ENCODE results near the gene CHST7.

The CHST7 gene

DNA sequence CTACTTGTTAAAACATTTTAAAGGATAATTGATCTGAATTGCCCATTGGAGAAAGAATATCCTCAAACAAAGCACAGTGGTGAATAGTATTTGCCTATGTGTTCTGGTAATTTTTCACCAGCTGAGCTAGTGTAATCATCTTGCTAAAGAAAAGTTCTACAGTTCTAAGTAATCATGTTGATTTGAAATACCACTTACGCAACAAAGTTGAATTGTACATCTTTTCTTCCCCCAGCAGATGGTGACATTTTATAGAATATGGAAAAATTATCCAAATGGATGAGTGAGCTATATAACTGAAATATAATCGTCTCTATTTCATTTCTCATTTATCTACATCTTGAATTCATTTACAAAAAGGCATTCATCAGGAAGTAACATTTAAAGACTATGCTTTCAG is 18.6 kb upstream of the CHST7 start:
- H2AK5ac ChIP-seq (ENCODE audit: low read length): no peak overlapping the region
- H2BK5ac ChIP-seq (ENCODE audit: low read depth, low read length, poor library complexity): no peak overlapping the region
- no peak overlapping the region for H3K4me3 ChIP-seq (ENCODE audit: low read depth, low read length)
- no peak overlapping the region for H2AFZ ChIP-seq (ENCODE audit: insufficient read depth, low read length, poor library complexity)
- no peak overlapping the region for H3K14ac ChIP-seq (ENCODE audit: low read length)
- H3K36me3 ChIP-seq (ENCODE audit: control insufficient read depth in 1 of 2, insufficient read depth in 2 of 2, low read length in 2 of 2): no peaks in the 10 kb centered on the region
- no peak overlapping the region for H2BK12ac ChIP-seq (ENCODE audit: low read length)
- no peaks in the 10 kb centered on the region for H3K27me3 ChIP-seq (ENCODE audit: insufficient read depth, low read length)
- H4K91ac ChIP-seq (ENCODE audit: low read depth, low read length): no peak overlapping the region
- H4K12ac ChIP-seq (ENCODE audit: low read depth, low read length): no peak overlapping the region
- no peak overlapping the region for H3K23ac ChIP-seq (ENCODE audit: low read length)
- no peaks in the 10 kb centered on the region for H3K4me1 ChIP-seq (ENCODE audit: control insufficient read depth in 1 of 2, insufficient read depth in 2 of 2, low read length in 2 of 2)
- H3K9ac ChIP-seq (ENCODE audit: low read length): no peak overlapping the region
- H4K8ac ChIP-seq (ENCODE audit: low read depth, low read length): no peak overlapping the region
- H3K79me2 ChIP-seq (ENCODE audit: control insufficient read depth, insufficient read depth, low read length, poor library complexity): no peaks in the 10 kb centered on the region
- no peak overlapping the region for H2BK120ac ChIP-seq (ENCODE audit: insufficient read depth, low read length, poor library complexity)
- H3K27ac ChIP-seq (ENCODE audit: low read depth, low read length): no peak overlapping the region
- no CpG with 5 or more reads among the region's 2 CpGs for WGBS (ENCODE audit: extremely low coverage, insufficient coverage, insufficient read length)
- H3K9me3 ChIP-seq (ENCODE audit: insufficient read depth, low read depth, low read length): no peaks in the 10 kb centered on the region
- H3K4me2 ChIP-seq (ENCODE audit: low read length): no peak overlapping the region
- no peak overlapping the region for H3K18ac ChIP-seq (ENCODE audit: low read length)
- DNase-seq: peak in 1 of 2 donors; percentile 38
- H3K4ac ChIP-seq (ENCODE audit: low read depth, low read length): no peak overlapping the region
- peaks cover 2% of the 10 kb centered on the region for H3K79me1 ChIP-seq (ENCODE audit: low read length)

- Histone ChIP-seq H3K23ac (ENCODE audit: low read length) (no peak overlapping the region), H3K79me1 (ENCODE audit: low read length) (no peaks in the 10 kb centered on the region), H2BK120ac (ENCODE audit: insufficient read depth, low read length, poor library complexity) (no peak overlapping the region), H4K12ac (ENCODE audit: low read depth, low read length) (no peak overlapping the region), H4K91ac (ENCODE audit: low read depth, low read length) (no peak overlapping the region), H4K8ac (ENCODE audit: low read depth, low read length) (no peak overlapping the region), H3K18ac (ENCODE audit: low read length) (no peak overlapping the region), H2AK5ac (ENCODE audit: low read length) (no peak overlapping the region), H3K27ac (ENCODE audit: low read depth, low read length) (no peak overlapping the region), H3K4ac (ENCODE audit: low read depth, low read length) (no peak overlapping the region), H3K4me1 (ENCODE audit: control insufficient read depth in 1 of 2, insufficient read depth in 2 of 2, low read length in 2 of 2) (peaks cover 0 to 2% of the 10 kb centered on the region in 2 experiments), H2AFZ (ENCODE audit: insufficient read depth, low read length, poor library complexity) (no peak overlapping the region), H3K9ac (ENCODE audit: low read length) (no peak overlapping the region), H2BK5ac (ENCODE audit: low read depth, low read length, poor library complexity) (no peak overlapping the region), H3K79me2 (ENCODE audit: control insufficient read depth, insufficient read depth, low read length, poor library complexity) (no peaks in the 10 kb centered on the region), H3K4me2 (ENCODE audit: low read length) (no peak overlapping the region), H3K4me3 (ENCODE audit: low read depth, low read length) (no peak overlapping the region), H3K9me3 (ENCODE audit: insufficient read depth, low read depth, low read length) (no peaks in the 10 kb centered on the region), H3K27me3 (ENCODE audit: insufficient read depth, low read length) (no peaks in the 10 kb centered on the region), H2BK12ac (ENCODE audit: low read length) (no peak overlapping the region), H3K36me3 (ENCODE audit: control insufficient read depth in 1 of 2, insufficient read depth in 2 of 2, low read length in 2 of 2) (no peaks in the 10 kb centered on the region), H3K14ac (ENCODE audit: low read length) (no peak overlapping the region)
- DNase-seq: no peak
- WGBS (ENCODE audit: extremely low coverage, insufficient coverage, insufficient read length): no CpG with 5 or more reads among the region's 3 CpGs
Measured at GRCh38 chrX:46559062-46559461, 14.5 kb upstream of the CHST7 start.

DNA sequence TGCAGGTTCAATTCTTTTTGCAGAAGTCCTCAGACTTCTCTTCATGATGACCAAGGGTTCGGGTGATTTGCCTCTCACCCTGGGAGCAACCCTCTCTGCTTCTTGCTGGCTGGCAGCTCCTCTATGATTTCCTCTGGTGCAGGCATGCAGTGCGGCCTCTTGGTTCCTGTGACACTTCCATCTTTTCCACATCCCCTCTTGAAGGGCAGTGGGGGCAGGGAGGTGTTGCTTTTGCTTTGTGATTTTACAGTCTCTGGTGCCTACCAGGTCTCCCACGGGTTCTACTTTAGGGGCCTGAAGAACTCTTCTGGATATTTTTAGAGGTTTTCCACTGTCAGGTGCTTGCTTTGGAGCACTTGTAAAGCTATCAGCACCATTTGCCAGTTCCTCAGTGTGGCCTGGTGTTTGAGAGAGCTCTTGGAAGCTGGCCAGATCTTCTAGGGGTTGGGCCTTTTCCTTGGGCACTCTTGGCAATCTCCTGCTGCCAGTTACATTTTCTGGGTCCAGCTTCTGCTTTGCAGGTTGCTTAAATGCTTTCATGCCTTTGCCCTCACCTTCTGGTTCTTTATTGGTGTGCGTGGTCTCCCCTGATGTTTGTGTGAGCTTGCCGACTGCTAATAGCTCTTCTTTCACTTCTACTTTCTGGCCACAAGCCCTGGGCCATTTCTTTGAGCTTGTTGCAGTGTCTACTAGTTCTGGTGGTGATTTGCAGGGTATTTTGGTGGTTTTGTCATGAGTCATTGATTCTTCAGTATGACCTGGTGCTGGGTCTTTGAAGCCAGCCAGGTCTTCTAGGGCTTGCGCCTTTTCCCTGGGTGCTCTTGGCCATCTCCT is 11.5 kb upstream of the CHST7 start:
- no peak overlapping the region for H2AK5ac ChIP-seq (ENCODE audit: low read length)
- no peak overlapping the region for H2BK5ac ChIP-seq (ENCODE audit: low read depth, low read length, poor library complexity)
- H3K4ac ChIP-seq (ENCODE audit: low read depth, low read length): no peak overlapping the region
- no peak overlapping the region for H4K91ac ChIP-seq (ENCODE audit: low read depth, low read length)
- H3K14ac ChIP-seq (ENCODE audit: low read length): no peak overlapping the region
- peak in 1 of 2 donors; percentile 6 for DNase-seq
- H3K9me3 ChIP-seq (ENCODE audit: insufficient read depth, low read depth, low read length): no peaks in the 10 kb centered on the region
- no peak overlapping the region for H3K18ac ChIP-seq (ENCODE audit: low read length)
- no peak overlapping the region for H4K8ac ChIP-seq (ENCODE audit: low read depth, low read length)
- H3K4me2 ChIP-seq (ENCODE audit: low read length): no peak overlapping the region
- no peaks in the 10 kb centered on the region for H3K79me1 ChIP-seq (ENCODE audit: low read length)
- no peak overlapping the region for H3K27ac ChIP-seq (ENCODE audit: low read depth, low read length)
- H2BK12ac ChIP-seq (ENCODE audit: low read length): no peak overlapping the region
- peaks cover 0 to 2% of the 10 kb centered on the region in 2 experiments for H3K4me1 ChIP-seq (ENCODE audit: control insufficient read depth in 1 of 2, insufficient read depth in 2 of 2, low read length in 2 of 2)
- H3K36me3 ChIP-seq (ENCODE audit: control insufficient read depth in 1 of 2, insufficient read depth in 2 of 2, low read length in 2 of 2): no peaks in the 10 kb centered on the region
- no peaks in the 10 kb centered on the region for H3K79me2 ChIP-seq (ENCODE audit: control insufficient read depth, insufficient read depth, low read length, poor library complexity)
- no peak overlapping the region for H2BK120ac ChIP-seq (ENCODE audit: insufficient read depth, low read length, poor library complexity)
- no CpG with 5 or more reads among the region's 6 CpGs for WGBS (ENCODE audit: extremely low coverage, insufficient coverage, insufficient read length)
- H3K9ac ChIP-seq (ENCODE audit: low read length): no peak overlapping the region
- no peak overlapping the region for H2AFZ ChIP-seq (ENCODE audit: insufficient read depth, low read length, poor library complexity)
- H3K27me3 ChIP-seq (ENCODE audit: insufficient read depth, low read length): no peaks in the 10 kb centered on the region
- no peak overlapping the region for H4K12ac ChIP-seq (ENCODE audit: low read depth, low read length)
- H3K23ac ChIP-seq (ENCODE audit: low read length): no peak overlapping the region
- H3K4me3 ChIP-seq (ENCODE audit: low read depth, low read length): no peak overlapping the region

DNA sequence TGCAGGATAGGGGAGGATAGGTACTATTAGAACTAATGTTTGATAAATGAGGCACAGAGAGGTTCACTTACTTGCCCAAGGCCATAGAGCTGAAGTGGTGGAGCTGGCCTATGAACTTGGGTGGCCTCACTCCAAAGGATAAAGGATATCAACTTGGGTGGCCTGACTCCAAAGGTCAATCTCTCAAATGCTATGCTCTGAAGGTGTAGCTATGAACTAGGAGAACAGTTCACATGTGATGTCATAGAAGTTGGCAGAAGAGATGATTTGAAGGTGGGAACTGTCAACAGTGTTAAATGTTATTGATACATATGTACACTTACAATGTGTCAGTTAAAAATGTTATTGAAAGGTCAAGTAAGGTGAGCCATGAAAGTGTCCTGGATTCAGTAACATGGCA is 6.2 kb upstream of the CHST7 start:
- Histone ChIP-seq H3K4ac (ENCODE audit: low read depth, low read length) (no peak overlapping the region), H2AFZ (ENCODE audit: insufficient read depth, low read length, poor library complexity) (no peak overlapping the region), H2AK5ac (ENCODE audit: low read length) (no peak overlapping the region), H3K9ac (ENCODE audit: low read length) (no peak overlapping the region), H3K4me1 (ENCODE audit: control insufficient read depth in 1 of 2, insufficient read depth in 2 of 2, low read length in 2 of 2) (no peaks in the 10 kb centered on the region), H4K8ac (ENCODE audit: low read depth, low read length) (no peak overlapping the region), H2BK12ac (ENCODE audit: low read length) (no peak overlapping the region), H3K36me3 (ENCODE audit: control insufficient read depth in 1 of 2, insufficient read depth in 2 of 2, low read length in 2 of 2) (no peaks in the 10 kb centered on the region), H3K4me3 (ENCODE audit: low read depth, low read length) (no peak overlapping the region), H2BK5ac (ENCODE audit: low read depth, low read length, poor library complexity) (no peak overlapping the region), H3K9me3 (ENCODE audit: insufficient read depth, low read depth, low read length) (no peaks in the 10 kb centered on the region), H4K12ac (ENCODE audit: low read depth, low read length) (no peak overlapping the region), H3K14ac (ENCODE audit: low read length) (no peak overlapping the region), H3K23ac (ENCODE audit: low read length) (no peak overlapping the region), H3K27ac (ENCODE audit: low read depth, low read length) (no peak overlapping the region), H3K79me2 (ENCODE audit: control insufficient read depth, insufficient read depth, low read length, poor library complexity) (no peaks in the 10 kb centered on the region), H3K27me3 (ENCODE audit: insufficient read depth, low read length) (no peaks in the 10 kb centered on the region), H3K18ac (ENCODE audit: low read length) (no peak overlapping the region), H3K4me2 (ENCODE audit: low read length) (no peak overlapping the region), H2BK120ac (ENCODE audit: insufficient read depth, low read length, poor library complexity) (no peak overlapping the region), H3K79me1 (ENCODE audit: low read length) (no peaks in the 10 kb centered on the region), H4K91ac (ENCODE audit: low read depth, low read length) (no peak overlapping the region)
- no peak for DNase-seq

All from trophoblast cell (in vitro differentiated cells and primary cell).